CD4-positive, alpha-beta T cell (primary cell): ENCODE measurements around the gene ZNF334. TPM values are rescaled to one million over a fixed set of nuclear protein-coding genes. Genes with fewer than 3 reads are reported as not detected.
A peak's percentile ranks its signal among the peaks of the same experiment; 100 is the strongest.

ENCODE experiments used
- ATAC-seq: fragments of 200-7000 bp; cut with Tn5 transposase; one replicate; pipeline ENCODE4 v1.10.0; 2022; ENCODE audit warnings: mild to moderate bottlenecking; ENCODE audit not compliant: poor library complexity
- CTCF ChIA-PET: fragments of 350-600 bp; sonication (Branson Sonifier 250); formaldehyde crosslinking; loops from one replicate; lab custom pipeline; 2021; ENCODE audit warnings: antibody characterized with exemption, inconsistent platforms; lab: Charles Lee
- POLR2A ChIA-PET: fragments of 350-600 bp; sonication (Branson Sonifier 250); formaldehyde crosslinking; loops from one replicate; lab custom pipeline; 2021; ENCODE audit warnings: antibody characterized with exemption, inconsistent platforms; lab: Charles Lee
- DNase-seq, 14 experiments: peaks; one replicate each; pipeline ENCODE4 v3.0.0-alpha.2; 2013 to 2020; ENCODE audit warnings: mixed read lengths in 2 of 14
- H3K27ac ChIP-seq, 2 donors: one replicate each; pipeline versions ENCODE4 v1.5.1 to v1.7.0; 2013; ENCODE audit warnings: low read length in 2 of 2, low read depth in 1 of 2, mild to moderate bottlenecking in 1 of 2
- H3K27me3 ChIP-seq, 2 experiments: 1 replicate in 1 of 2; 2 replicates in 1 of 2; pipeline versions ENCODE4 v1.6.1 to v1.7.0; 2013; ENCODE audit warnings: low read length in 2 of 2, control low read depth in 1 of 2, mild to moderate bottlenecking in 1 of 2, moderate library complexity in 1 of 2; ENCODE audit not compliant: insufficient read depth in 2 of 2, control insufficient read depth in 1 of 2
- H3K36me3 ChIP-seq: one replicate; pipeline ENCODE4 v1.6.1; 2013; ENCODE audit warnings: low read length, control low read depth; ENCODE audit not compliant: insufficient read depth
- H3K4me1 ChIP-seq: one replicate; pipeline ENCODE4 v1.6.1; 2013; ENCODE audit warnings: low read length, control low read depth; ENCODE audit not compliant: insufficient read depth
- H3K4me3 ChIP-seq: one replicate; pipeline ENCODE4 v1.5.1; 2013; ENCODE audit warnings: mild to moderate bottlenecking, low read length, moderate library complexity
- H3K9me3 ChIP-seq, 2 experiments: 1 replicate in 1 of 2; 2 replicates in 1 of 2; pipeline versions ENCODE4 v1.6.1 to v1.7.0; 2013; ENCODE audit warnings: low read length in 2 of 2, mild to moderate bottlenecking in 2 of 2, control low read depth in 1 of 2, moderate library complexity in 1 of 2; ENCODE audit not compliant: control insufficient read depth in 1 of 2, insufficient read depth in 1 of 2
- H3K27ac Mint-ChIP-seq: one replicate; pipeline ENCODE4 v1.8.0; 2020; ENCODE audit warnings: mixed read lengths
- H3K27me3 Mint-ChIP-seq: one replicate; pipeline ENCODE4 v1.8.0; 2021; ENCODE audit warnings: mixed read lengths
- H3K36me3 Mint-ChIP-seq: one replicate; pipeline ENCODE4 v1.8.0; 2021; ENCODE audit warnings: low read depth, mixed read lengths
- H3K4me1 Mint-ChIP-seq: one replicate; pipeline ENCODE4 v1.8.0; 2021; ENCODE audit warnings: low read depth, mixed read lengths
- H3K4me3 Mint-ChIP-seq: one replicate; pipeline ENCODE4 v1.8.0; 2020; ENCODE audit warnings: mild to moderate bottlenecking, mixed read lengths
- H3K9me3 Mint-ChIP-seq: one replicate; pipeline ENCODE4 v1.8.0; 2020; ENCODE audit warnings: mixed read lengths
- CTCF ChIP-seq: fragments of 200-600 bp; IDR thresholded peaks from one replicate; pipeline ENCODE4 v1.8.0; 2022; ENCODE audit warnings: antibody characterized with exemption, mild to moderate bottlenecking
- intact Hi-C, 2 experiments: fragments of 100-400 bp; cut with DNase I in 1 of 2; cut with micrococcal nuclease in 1 of 2; formaldehyde crosslinking; loops; one replicate each; pipeline versions ENCODE4 v1.15.1 to v1.9.0; 2023 to 2025; cut with DNase I, micrococcal nuclease
- polyA plus RNA-seq, 2 donors: library from polyadenylated mRNA; unstranded; fragments of 120-200 nt; gene quantifications; one replicate each; pipeline ENCODE4 v1.2.1, GENCODE V29; 2013
- total RNA-seq, 174 experiments: library from RNA in 2 of 174; stranded (reverse) in 2 of 174; gene quantifications; one replicate each; pipeline ENCODE4 v1.2.3 and lab custom pipeline; 2021 to 2026

ZNF334 gene
- total RNA-seq: under 1 TPM; 0.19 to 0.28 TPM
- polyA plus RNA-seq (2013, experiment 1 of 2): 0.21 TPM
- polyA plus RNA-seq (2013, experiment 2 of 2): 0.34 TPM
- 0 to 6.2 (median 0.38) reads per million in 172 experiments for total RNA-seq (lab: John Stamatoyannopoulos, UW)

- Histone ChIP-seq H3K27me3 (peaks cover 22 to 39% of the 10 kb centered on the region in 2 experiments), H3K9me3 (peaks cover 0 to 5% of the 10 kb centered on the region in 2 experiments), H3K4me1 (peaks cover 6% of the 10 kb centered on the region), H3K27ac (no peak within 1 kb of the TSS), H3K36me3 (no peaks in the 10 kb centered on the region), H3K4me3 (peak within 1 kb of the TSS; percentile 53)
- no peaks in the 10 kb centered on the region for H3K9me3 Mint-ChIP-seq
- ChIA-PET CTCF (no interaction called here), POLR2A (interaction anchor here (1.0 kb wide), 1 partner anchor 11 kb away, joined by 3 read pairs; no protein-coding TSS in a partner anchor)
- peaks cover 10% of the 10 kb centered on the region for H3K4me1 Mint-ChIP-seq
- peak in 2 of 14 experiments; percentile 3 to 14 for DNase-seq
- H3K27ac Mint-ChIP-seq: no peak within 1 kb of the TSS
- no peaks in the 10 kb centered on the region for H3K36me3 Mint-ChIP-seq
- ATAC-seq: no peak
- H3K4me3 Mint-ChIP-seq: peak within 1 kb of the TSS; percentile 80
- no peak for TF ChIP-seq CTCF
- H3K27me3 Mint-ChIP-seq: peaks cover 54% of the 10 kb centered on the region
- intact Hi-C loops: no loop called here
Measured at GRCh38 chr20:46512943-46513844, at the start of gene ZNF334. TSS of gene ZNF334 (minus strand) at chr20:46513559. CDS start at chr20:46512102, 1,457 bp downstream.

GRCh38 chr20:46562373-46563169, 49.2 kb upstream of the ZNF334 start:
- Mint-ChIP-seq H3K4me3 (no peak overlapping the region), H3K27ac (no peak overlapping the region), H3K4me1 (no peaks in the 10 kb centered on the region), H3K36me3 (no peaks in the 10 kb centered on the region), H3K27me3 (peaks cover 15% of the 10 kb centered on the region), H3K9me3 (no peaks in the 10 kb centered on the region)
- peaks cover 5 to 8% of the 10 kb centered on the region in 2 experiments for H3K27me3 ChIP-seq
- ChIA-PET POLR2A (interaction anchor here (1.0 kb wide), 1 partner anchor 10 kb away, joined by 6 read pairs; no protein-coding TSS in a partner anchor), CTCF (interaction anchor here (0.8 to 1.1 kb wide), 2 partner anchors 10 to 40 kb away, joined by 3 read pairs; no protein-coding TSS in a partner anchor)
- H3K9me3 ChIP-seq: no peaks in the 10 kb centered on the region
- H3K4me1 ChIP-seq: peaks cover 8% of the 10 kb centered on the region
- no peaks in the 10 kb centered on the region for H3K36me3 ChIP-seq
- no peak overlapping the region for H3K4me3 ChIP-seq
- DNase-seq (peak; percentile 10 to 69 (median 36)), ATAC-seq (peak; percentile 69)
- TF ChIP-seq CTCF: peak; percentile 84
- intact Hi-C loops: no loop called here
- H3K27ac ChIP-seq: no peak overlapping the region

- H3K4me3 ChIP-seq: no peak overlapping the region
- ChIA-PET POLR2A (interaction anchor here (1.0 kb wide), 1 partner anchor 10 kb away, joined by 6 read pairs; no protein-coding TSS in a partner anchor), CTCF (interaction anchor here (0.8 to 1.1 kb wide), 2 partner anchors 9 to 40 kb away, joined by 3 read pairs; no protein-coding TSS in a partner anchor)
- no peak for DNase-seq
- H3K4me3 Mint-ChIP-seq: no peak overlapping the region
- ATAC-seq: no peak
- H3K4me1 Mint-ChIP-seq: no peaks in the 10 kb centered on the region
- H3K27ac Mint-ChIP-seq: no peak overlapping the region
- peaks cover 11% of the 10 kb centered on the region for H3K27me3 Mint-ChIP-seq
- H3K9me3 ChIP-seq: no peaks in the 10 kb centered on the region
- peaks cover 8% of the 10 kb centered on the region for H3K4me1 ChIP-seq
- no peaks in the 10 kb centered on the region for H3K9me3 Mint-ChIP-seq
- H3K36me3 ChIP-seq: no peaks in the 10 kb centered on the region
- TF ChIP-seq CTCF: no peak
- H3K27me3 ChIP-seq: peaks cover 5 to 8% of the 10 kb centered on the region in 2 experiments
- H3K36me3 Mint-ChIP-seq: no peaks in the 10 kb centered on the region
- H3K27ac ChIP-seq: no peak overlapping the region
- intact Hi-C loops: no loop called here
Measured at GRCh38 chr20:46562009-46562372, 48.6 kb upstream of the ZNF334 start.
